ENCODE measurements around the gene CYP51A1. TPM values are rescaled to one million over a fixed set of nuclear protein-coding genes. Genes with fewer than 3 reads are reported as not detected.
"Not testable (repeated sequence)": the region's sequence is repeated elsewhere in the genome, so short reads cannot be mapped to it uniquely, and the experiment has no call there.

Gene CYP51A1
- total RNA-seq, 1 experiment from 2014 or later = 52.3 TPM

DNA sequence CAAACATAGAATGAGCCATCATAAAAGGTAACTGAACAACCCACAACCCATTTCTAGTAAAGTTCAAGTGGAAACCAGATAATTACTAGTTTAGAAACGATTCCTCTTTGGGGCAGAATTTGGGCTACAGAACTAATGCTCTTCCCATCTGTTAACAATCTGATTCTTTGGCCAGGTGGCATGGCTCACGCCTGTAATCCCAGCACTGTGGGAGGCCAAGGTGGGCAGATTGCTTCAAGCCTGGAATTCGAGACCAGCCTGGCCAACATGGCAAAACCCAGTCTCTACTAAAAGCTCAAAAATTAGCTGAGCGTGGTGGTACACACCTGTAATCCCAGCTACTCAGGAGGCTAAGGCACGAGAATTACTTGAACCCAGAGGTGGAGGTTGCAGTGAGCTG, 18.5 kb downstream of the CYP51A1 start:
- Histone ChIP-seq H3K9ac (ENCODE audit: low read length) (no peak overlapping the region), H3F3A (ENCODE audit: low read length, unreplicated experiment) (no peaks in the 10 kb centered on the region), H3K27me3 (ENCODE audit: low read length) (no peaks in the 10 kb centered on the region), H3K4me3 (ENCODE audit: low read length) (no peak overlapping the region), H2AFZ (ENCODE audit: low read length) (no peak overlapping the region), H3K36me3 (ENCODE audit: low read depth, low read length) (peaks cover 45% of the 10 kb centered on the region), H3K79me2 (ENCODE audit: low read length) (peaks cover 18% of the 10 kb centered on the region; the same call in 1 of the 2 replicates), H3K9me2 (replicated peaks; ENCODE audit: low read length) (no peaks in the 10 kb centered on the region), H3K4me1 (ENCODE audit: insufficient read depth, low read length) (no peaks in the 10 kb centered on the region), H4K20me1 (ENCODE audit: low read length) (0 out of 2 replicates have a peak, but pooled peaks cover 4% of the 10 kb centered on the region), H3K4me2 (ENCODE audit: low read length) (no peak overlapping the region), H3K27ac (ENCODE audit: low read length) (no peak overlapping the region), H3K9me3 (ENCODE audit: low read length) (no peaks in the 10 kb centered on the region)
- DNase-seq (no peak), ATAC-seq (no peak)
- no TSS peak for BruUV-seq (replicated peaks)
- intact Hi-C loops (cut with micrococcal nuclease) = no loop called here
- TF ChIP-seq EZH2phosphoT487 (IDR thresholded peaks at IDR 0.05; ENCODE audit: borderline replicate concordance, low read length) = no peak
- no peak for TF ChIP-seq EZH2 (IDR thresholded peaks at IDR 0.05; ENCODE audit: low read length, unreplicated experiment)
- TF ChIP-seq, protein P1, sequence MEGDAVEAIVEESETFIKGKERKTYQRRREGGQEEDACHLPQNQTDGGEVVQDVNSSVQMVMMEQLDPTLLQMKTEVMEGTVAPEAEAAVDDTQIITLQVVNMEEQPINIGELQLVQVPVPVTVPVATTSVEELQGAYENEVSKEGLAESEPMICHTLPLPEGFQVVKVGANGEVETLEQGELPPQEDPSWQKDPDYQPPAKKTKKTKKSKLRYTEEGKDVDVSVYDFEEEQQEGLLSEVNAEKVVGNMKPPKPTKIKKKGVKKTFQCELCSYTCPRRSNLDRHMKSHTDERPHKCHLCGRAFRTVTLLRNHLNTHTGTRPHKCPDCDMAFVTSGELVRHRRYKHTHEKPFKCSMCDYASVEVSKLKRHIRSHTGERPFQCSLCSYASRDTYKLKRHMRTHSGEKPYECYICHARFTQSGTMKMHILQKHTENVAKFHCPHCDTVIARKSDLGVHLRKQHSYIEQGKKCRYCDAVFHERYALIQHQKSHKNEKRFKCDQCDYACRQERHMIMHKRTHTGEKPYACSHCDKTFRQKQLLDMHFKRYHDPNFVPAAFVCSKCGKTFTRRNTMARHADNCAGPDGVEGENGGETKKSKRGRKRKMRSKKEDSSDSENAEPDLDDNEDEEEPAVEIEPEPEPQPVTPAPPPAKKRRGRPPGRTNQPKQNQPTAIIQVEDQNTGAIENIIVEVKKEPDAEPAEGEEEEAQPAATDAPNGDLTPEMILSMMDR (conservative IDR thresholded peaks at IDR 0.05; ENCODE audit: low read depth, low read length) = no peak
- POLR2A ChIA-PET (ENCODE audit: unreplicated experiment) = no interaction called here
- CTCF ChIA-PET = interaction anchor here (0.6 kb wide), 1 partner anchor 132 kb away, joined by 5 read pairs; no protein-coding TSS in a partner anchor

DNA sequence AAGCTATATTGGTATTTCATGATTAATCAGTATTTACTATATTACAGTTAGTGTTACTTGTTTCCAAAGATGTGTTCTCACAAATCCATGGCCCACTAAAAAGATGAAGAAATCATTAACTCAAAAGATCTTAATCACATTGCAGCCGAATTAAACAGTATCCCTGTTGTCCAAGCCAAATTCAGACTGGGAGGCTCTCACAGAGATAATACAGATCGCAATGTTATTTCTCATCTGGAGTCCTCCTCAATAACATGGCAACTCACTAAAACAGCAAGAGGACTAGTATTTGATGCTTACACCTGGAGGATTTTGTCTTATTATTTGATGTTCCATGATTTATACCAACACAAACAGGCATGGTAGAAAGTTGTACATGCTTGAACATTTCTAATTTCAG, 23.4 kb downstream of the CYP51A1 start:
- H3K4me1 ChIP-seq (ENCODE audit: insufficient read depth, low read length) = no peaks in the 10 kb centered on the region
- H3K4me2 ChIP-seq (ENCODE audit: low read length) = no peak overlapping the region
- H3K36me3 ChIP-seq (ENCODE audit: low read depth, low read length) = peaks cover 37% of the 10 kb centered on the region
- no peak for DNase-seq
- no peaks in the 10 kb centered on the region for H4K20me1 ChIP-seq (ENCODE audit: low read length)
- BruUV-seq (replicated peaks) = no TSS peak
- no peaks in the 10 kb centered on the region for H3K79me2 ChIP-seq (ENCODE audit: low read length)
- H3K9me2 ChIP-seq (replicated peaks; ENCODE audit: low read length) = no peaks in the 10 kb centered on the region
- ChIA-PET CTCF (no interaction called here), POLR2A (ENCODE audit: unreplicated experiment) (no interaction called here)
- H3K4me3 ChIP-seq (ENCODE audit: low read length) = no peak overlapping the region
- no peak overlapping the region for H3K9ac ChIP-seq (ENCODE audit: low read length)
- TF ChIP-seq EZH2phosphoT487 (IDR thresholded peaks at IDR 0.05; ENCODE audit: borderline replicate concordance, low read length) (no peak), EZH2 (IDR thresholded peaks at IDR 0.05; ENCODE audit: low read length, unreplicated experiment) (no peak)
- TF ChIP-seq, protein P1 (conservative IDR thresholded peaks at IDR 0.05; ENCODE audit: low read depth, low read length) = no peak
- intact Hi-C loops (cut with micrococcal nuclease) = no loop called here
- no peak overlapping the region for H2AFZ ChIP-seq (ENCODE audit: low read length)
- no peak for ATAC-seq
- H3F3A ChIP-seq (ENCODE audit: low read length, unreplicated experiment) = no peaks in the 10 kb centered on the region
- no peaks in the 10 kb centered on the region for H3K9me3 ChIP-seq (ENCODE audit: low read length)
- no peaks in the 10 kb centered on the region for H3K27me3 ChIP-seq (ENCODE audit: low read length)
- H3K27ac ChIP-seq (ENCODE audit: low read length) = no peak overlapping the region

DNA sequence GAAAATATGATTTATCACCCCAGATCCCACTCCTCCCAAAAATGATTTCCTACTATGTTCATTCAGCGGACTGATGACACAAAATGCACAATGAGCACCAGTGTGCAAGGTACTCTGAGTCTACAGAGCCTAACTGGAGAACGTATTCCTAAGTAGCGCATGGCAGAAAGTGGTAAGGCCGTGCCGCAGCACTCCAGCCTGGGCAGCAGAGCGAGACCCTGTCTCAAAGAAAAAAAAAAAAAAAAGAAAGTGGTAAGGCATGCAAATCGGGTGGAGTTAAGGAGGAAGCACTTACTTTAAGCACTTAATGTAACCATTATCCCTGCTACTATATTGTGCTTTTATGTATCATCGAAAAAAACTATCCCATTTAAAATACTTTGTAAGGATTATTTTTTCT, 25.5 kb downstream of the CYP51A1 start:
- no peaks in the 10 kb centered on the region for H3F3A ChIP-seq (ENCODE audit: low read length, unreplicated experiment)
- no peak overlapping the region for H2AFZ ChIP-seq (ENCODE audit: low read length)
- H3K27me3 ChIP-seq (ENCODE audit: low read length) = no peaks in the 10 kb centered on the region
- H3K4me1 ChIP-seq (ENCODE audit: insufficient read depth, low read length) = no peaks in the 10 kb centered on the region
- H3K9me3 ChIP-seq (ENCODE audit: low read length) = no peaks in the 10 kb centered on the region
- H3K4me2 ChIP-seq (ENCODE audit: low read length) = no peak overlapping the region
- no peaks in the 10 kb centered on the region for H4K20me1 ChIP-seq (ENCODE audit: low read length)
- no peak overlapping the region for H3K9ac ChIP-seq (ENCODE audit: low read length)
- CTCF ChIA-PET = no interaction called here
- H3K79me2 ChIP-seq (ENCODE audit: low read length) = no peaks in the 10 kb centered on the region
- intact Hi-C loops (cut with micrococcal nuclease) = no loop called here
- ATAC-seq (no peak), DNase-seq (no peak)
- BruUV-seq (replicated peaks) = no TSS peak
- H3K27ac ChIP-seq (ENCODE audit: low read length) = no peak overlapping the region
- POLR2A ChIA-PET (ENCODE audit: unreplicated experiment) = no interaction called here
- TF ChIP-seq EZH2 (IDR thresholded peaks at IDR 0.05; ENCODE audit: low read length, unreplicated experiment) (no peak), EZH2phosphoT487 (IDR thresholded peaks at IDR 0.05; ENCODE audit: borderline replicate concordance, low read length) (no peak)
- TF ChIP-seq, protein P1 (conservative IDR thresholded peaks at IDR 0.05; ENCODE audit: low read depth, low read length) = no peak
- peaks cover 21% of the 10 kb centered on the region for H3K36me3 ChIP-seq (ENCODE audit: low read depth, low read length)
- no peak overlapping the region for H3K4me3 ChIP-seq (ENCODE audit: low read length)
- H3K9me2 ChIP-seq (replicated peaks; ENCODE audit: low read length) = no peaks in the 10 kb centered on the region

DNA sequence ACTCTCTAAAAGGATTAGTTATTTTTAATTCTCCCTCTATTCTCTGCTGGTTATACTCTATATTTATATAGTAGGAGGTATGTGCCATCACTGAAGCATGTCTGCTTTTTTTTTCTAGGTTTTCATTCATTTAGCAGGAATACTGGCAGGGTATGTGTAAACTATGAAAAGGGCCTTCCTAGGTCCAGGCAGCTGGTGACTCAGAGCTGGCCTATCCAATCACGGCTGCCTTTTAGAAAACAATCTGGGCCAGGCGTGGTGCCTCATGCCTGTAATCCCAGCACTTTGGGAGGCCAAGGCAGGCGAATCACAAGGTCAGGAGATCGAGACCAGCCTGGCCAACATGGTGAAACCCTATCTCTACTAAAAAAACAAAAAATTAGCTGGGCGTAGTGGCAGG, 31.4 kb downstream of the CYP51A1 start:
- H3K36me3 ChIP-seq (ENCODE audit: low read depth, low read length); H3K9me3 ChIP-seq (ENCODE audit: low read length); H4K20me1 ChIP-seq (ENCODE audit: low read length); H3K9ac ChIP-seq (ENCODE audit: low read length); H3K9me2 ChIP-seq (replicated peaks; ENCODE audit: low read length); POLR2A ChIA-PET (ENCODE audit: unreplicated experiment); CTCF ChIA-PET; DNase-seq; intact Hi-C loops (cut with micrococcal nuclease); H2AFZ ChIP-seq (ENCODE audit: low read length); H3K27me3 ChIP-seq (ENCODE audit: low read length); H3K79me2 ChIP-seq (ENCODE audit: low read length); H3F3A ChIP-seq (ENCODE audit: low read length, unreplicated experiment); H3K4me1 ChIP-seq (ENCODE audit: insufficient read depth, low read length); H3K27ac ChIP-seq (ENCODE audit: low read length); H3K4me3 ChIP-seq (ENCODE audit: low read length); H3K4me2 ChIP-seq (ENCODE audit: low read length); BruUV-seq (replicated peaks): not testable (repeated sequence)
- ATAC-seq = peak; percentile 40; the same call in 1 of the 2 replicates

Measured in PC-3 (cell line).